Ovary (tissue), 9 donors: ENCODE results near the gene FNDC8. TPM values are rescaled to one million over a fixed set of nuclear protein-coding genes. Genes with fewer than 3 reads are reported as not detected.

Experiments used
- DNase-seq, 5 donors: peaks; one replicate each; pipeline ENCODE4 v3.0.0-alpha.2; 2019 to 2020
- H3K27ac ChIP-seq, 2 donors: fragments of 200-600 bp; one replicate each; pipeline versions ENCODE4 v1.5.1 to v1.8.0; 2019 to 2022
- H3K27me3 ChIP-seq: fragments of 200-600 bp; one replicate; pipeline ENCODE4 v1.8.0; 2022
- H3K36me3 ChIP-seq: fragments of 200-600 bp; sonication (generic); one replicate; pipeline ENCODE4 v1.5.1; 2019
- H3K4me1 ChIP-seq: one replicate; pipeline ENCODE4 v1.8.1; 2013; ENCODE audit warnings: mild to moderate bottlenecking, moderate library complexity; ENCODE audit not compliant: insufficient read depth
- H3K4me3 ChIP-seq: fragments of 200-600 bp; sonication (generic); one replicate; pipeline ENCODE4 v1.5.1; 2017
- H3K9me3 ChIP-seq, 2 donors: fragments of 200-600 bp in 1 of 2; sonication (generic) in 1 of 2; one replicate each; pipeline versions ENCODE4 v1.5.1 to v1.8.1; 2013 to 2019; ENCODE audit warnings: mild to moderate bottlenecking in 1 of 2, moderate library complexity in 1 of 2
- EP300 ChIP-seq: sonication (generic); formaldehyde crosslinking; IDR thresholded peaks from one replicate; pipeline ENCODE4 v1.6.1; 2017; ENCODE audit warnings: antibody characterized with exemption
- POLR2A ChIP-seq: fragments of 450-650 bp; IDR thresholded peaks from one replicate; pipeline ENCODE4 v1.6.1; 2017; ENCODE audit warnings: antibody characterized with exemption, mild to moderate bottlenecking, moderate library complexity
- WGBS, 3 donors: extraction: QIAGEN DNeasy Blood & Tissue Kit in 1 of 3; methylation state at CpG; one replicate each; pipeline versions ENCODE4 v1.1.5 to v1.1.7; 2013 to 2017; 5-methylcytosine and 5-hydroxymethylcytosine counted together
- intact Hi-C, 4 donors: fragments of 100-400 bp; cut with DNase I; formaldehyde crosslinking; loops; one replicate each; pipeline versions ENCODE4 v1.11.0 to v1.15.1; 2022 to 2023
- polyA plus RNA-seq, 2 donors: library from polyadenylated mRNA; stranded (reverse); fragments of 200-250 nt in 1 of 2; fragments of 350-450 nt in 1 of 2; fragmentation: Illumina TruSeq in 1 of 2; extraction: RNeasy Lipid Tissue Mini Kit (QIAGEN cat#74804) in 1 of 2; gene quantifications; one replicate each; pipeline ENCODE4 v1.2.3, GENCODE V29; 2013 to 2014
- total RNA-seq, 7 donors: library from RNA; depleted of rRNA in 2 of 7; stranded (reverse); fragments of >200 nt in 2 of 7; fragmentation: NEBNext Ultra II Directional in 3 of 7; extraction: Animal tissue kit (Norgen Biotek cat#: 25700) in 3 of 7; gene quantifications; one replicate each; pipeline versions ENCODE4 v1.1.0 to v1.2.4, GENCODE V29; 2016 to 2023
- TF ChIP-seq, protein P1 (sequence below), 3 donors: fragments of 450-650 bp in 2 of 3; fragments of 200-600 bp in 1 of 3; IDR thresholded peaks; one replicate each; pipeline versions ENCODE4 v1.5.1 to v1.8.0; 2016 to 2022; ENCODE audit warnings: antibody characterized with exemption in 3 of 3, mild to moderate bottlenecking in 1 of 3
- donor health status: DM: no; HTN: no; CAD: no; lungs with moderate emphysema.
- donor health status: DM: no; HTN: no; CAD: no.
- donor health status: Bipolar disorder and iron deficiency.
- donor health status: DM: yes; HTN: yes; CAD: no.
- donor health status: DM: no; HTN: no; CAD: no.
- donor health status: DM: yes; HTN: yes; CAD: no.

Gene FNDC8
- total and polyA plus RNA-seq, 9 donors: not detected

DNA sequence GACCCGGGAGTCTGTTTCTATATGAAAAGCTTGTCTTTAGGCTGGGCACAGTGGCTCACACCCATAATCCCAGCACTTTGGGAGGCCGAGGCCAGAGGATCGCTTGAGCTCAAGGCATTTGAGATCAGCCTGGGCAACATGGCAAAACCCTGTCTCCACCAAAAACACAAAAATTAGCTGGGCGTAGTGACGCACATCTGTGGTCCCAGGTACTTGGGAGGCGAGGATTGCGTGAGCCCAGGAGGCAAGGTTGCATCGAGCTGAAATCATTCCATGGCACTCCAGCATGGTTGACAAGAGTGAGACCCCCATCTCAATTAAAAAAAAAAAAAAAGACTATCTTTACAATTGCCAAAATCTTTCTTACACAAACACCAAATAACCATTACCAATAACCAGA lies 35.3 kb upstream of the FNDC8 start:
- Histone ChIP-seq H3K36me3 (no peaks in the 10 kb centered on the region), H3K27ac (no peak overlapping the region), H3K27me3 (no peaks in the 10 kb centered on the region), H3K4me1 (peaks cover 6% of the 10 kb centered on the region), H3K9me3 (no peaks in the 10 kb centered on the region), H3K4me3 (no peak overlapping the region)
- WGBS, 3 donors: 96 to 98% (median 97%) methylated on average over 8 of the region's 8 CpGs
- intact Hi-C loops: loop anchor here in 3 of 4 donors (10.0 kb wide), 3 partner anchors 91 to 121 kb away; partner anchors contain the start of genes CCT6B (in 2 of the 3), ZNF830 (in 2 of the 3) and LIG3 (in 1 of the 3)
- DNase-seq: no peak
- TF ChIP-seq, protein P1, sequence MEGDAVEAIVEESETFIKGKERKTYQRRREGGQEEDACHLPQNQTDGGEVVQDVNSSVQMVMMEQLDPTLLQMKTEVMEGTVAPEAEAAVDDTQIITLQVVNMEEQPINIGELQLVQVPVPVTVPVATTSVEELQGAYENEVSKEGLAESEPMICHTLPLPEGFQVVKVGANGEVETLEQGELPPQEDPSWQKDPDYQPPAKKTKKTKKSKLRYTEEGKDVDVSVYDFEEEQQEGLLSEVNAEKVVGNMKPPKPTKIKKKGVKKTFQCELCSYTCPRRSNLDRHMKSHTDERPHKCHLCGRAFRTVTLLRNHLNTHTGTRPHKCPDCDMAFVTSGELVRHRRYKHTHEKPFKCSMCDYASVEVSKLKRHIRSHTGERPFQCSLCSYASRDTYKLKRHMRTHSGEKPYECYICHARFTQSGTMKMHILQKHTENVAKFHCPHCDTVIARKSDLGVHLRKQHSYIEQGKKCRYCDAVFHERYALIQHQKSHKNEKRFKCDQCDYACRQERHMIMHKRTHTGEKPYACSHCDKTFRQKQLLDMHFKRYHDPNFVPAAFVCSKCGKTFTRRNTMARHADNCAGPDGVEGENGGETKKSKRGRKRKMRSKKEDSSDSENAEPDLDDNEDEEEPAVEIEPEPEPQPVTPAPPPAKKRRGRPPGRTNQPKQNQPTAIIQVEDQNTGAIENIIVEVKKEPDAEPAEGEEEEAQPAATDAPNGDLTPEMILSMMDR (IDR thresholded peaks at IDR 0.05): no peak
- TF ChIP-seq POLR2A: no peak
- no peak for TF ChIP-seq EP300

DNA sequence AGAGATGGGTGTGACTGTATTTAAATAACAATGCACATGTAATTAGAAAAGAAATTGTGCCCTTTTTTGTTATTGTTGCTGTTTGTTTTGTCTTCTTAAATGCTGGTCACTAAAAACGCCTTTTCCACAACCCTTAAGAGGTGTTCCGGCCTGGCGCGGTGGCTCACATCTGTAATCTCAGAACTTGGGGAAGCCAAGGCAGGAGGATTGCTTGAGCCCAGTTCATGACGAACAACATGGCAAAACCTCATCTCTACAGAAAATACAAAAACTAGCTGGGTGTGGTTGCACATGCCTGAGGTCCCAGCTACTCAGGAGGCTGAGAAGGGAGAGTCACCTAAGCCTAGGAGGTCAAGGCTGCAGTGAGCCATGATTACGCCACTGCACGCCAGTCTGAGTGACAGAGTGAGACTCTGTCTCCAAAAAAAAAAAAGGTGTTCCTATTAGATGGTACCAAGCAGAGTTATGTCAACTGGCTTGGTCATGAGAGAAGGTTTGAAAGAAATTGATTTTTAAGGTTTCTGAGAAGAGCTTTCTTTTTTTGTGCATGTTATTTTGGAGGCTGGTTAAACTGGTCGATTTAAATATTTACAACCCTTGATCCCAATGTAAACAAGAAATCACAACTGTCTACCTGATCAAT lies 34.4 kb upstream of the FNDC8 start:
- Histone ChIP-seq H3K27ac (no peak overlapping the region), H3K36me3 (no peaks in the 10 kb centered on the region), H3K27me3 (no peaks in the 10 kb centered on the region), H3K9me3 (no peaks in the 10 kb centered on the region), H3K4me3 (no peak overlapping the region), H3K4me1 (peaks cover 6% of the 10 kb centered on the region)
- intact Hi-C loops: loop anchor here in 3 of 4 donors (10.0 kb wide), 3 partner anchors 92 to 122 kb away; partner anchors contain the start of genes CCT6B (in 2 of the 3), ZNF830 (in 2 of the 3) and LIG3 (in 1 of the 3)
- no peak for DNase-seq
- WGBS, 3 donors: 91 to 94% (median 93%) methylated on average over 8 of the region's 8 CpGs
- TF ChIP-seq EP300 (no peak), POLR2A (no peak)
- TF ChIP-seq, protein P1 (IDR thresholded peaks at IDR 0.05): no peak

DNA sequence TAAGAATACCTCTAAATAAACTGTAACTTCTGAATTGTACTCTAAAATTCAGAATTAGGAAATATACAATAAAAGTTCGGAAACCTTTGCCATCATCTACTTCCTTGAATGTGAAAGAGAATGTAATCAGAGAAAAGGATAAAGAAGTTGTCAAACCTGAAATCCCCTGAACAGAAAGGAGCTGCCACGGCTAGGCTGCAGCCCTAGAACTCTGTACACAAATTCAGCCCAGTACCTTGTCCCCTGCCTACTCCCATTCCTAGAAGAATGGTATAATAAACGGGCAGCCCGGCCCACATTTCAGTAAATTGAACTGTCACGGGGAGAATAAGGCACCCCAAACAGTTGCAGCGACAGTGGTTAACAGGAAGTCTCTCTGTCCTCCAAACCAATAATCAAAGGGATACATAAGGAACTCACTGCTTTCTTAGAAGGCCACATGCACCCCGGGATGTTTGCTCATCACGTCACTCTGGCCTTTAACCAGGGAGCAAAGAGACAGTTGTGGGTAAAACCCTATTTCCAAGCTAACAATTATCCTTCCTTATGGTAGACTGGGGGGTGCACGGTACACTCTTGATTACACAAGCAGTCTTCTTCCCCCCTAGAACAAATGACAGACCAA lies 33.6 kb upstream of the FNDC8 start:
- intact Hi-C loops: loop anchor here in 3 of 4 donors (10.0 kb wide), 3 partner anchors 93 to 123 kb away; partner anchors contain the start of genes CCT6B (in 2 of the 3), ZNF830 (in 2 of the 3) and LIG3 (in 1 of the 3)

DNA sequence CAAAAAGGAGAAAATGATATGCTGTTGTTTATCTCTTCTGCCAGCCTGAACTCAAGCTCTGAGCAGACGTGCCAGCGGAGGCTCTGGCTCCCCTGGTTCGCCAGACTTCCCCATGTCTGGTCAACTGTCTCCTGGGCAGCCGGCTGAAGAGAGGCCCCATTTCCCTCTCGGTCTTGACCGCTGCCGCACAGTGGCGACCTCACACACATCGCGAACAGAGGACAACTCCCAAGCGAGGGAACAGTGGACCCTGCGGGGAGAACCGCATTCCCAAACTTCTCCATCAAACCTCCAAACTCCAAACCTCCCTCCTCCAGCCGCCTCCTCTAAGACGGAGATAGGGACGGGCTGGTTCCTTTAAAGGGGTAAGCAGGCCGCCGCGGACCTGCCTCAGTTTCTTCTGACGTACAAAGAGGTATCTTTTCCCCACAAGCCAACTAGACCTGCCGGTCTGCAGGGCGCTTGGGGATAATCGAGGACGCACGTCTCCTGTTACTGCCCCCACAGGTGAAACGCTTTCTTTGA lies 33.0 kb upstream of the FNDC8 start:
- DNase-seq: peak; percentile 41 to 61 (median 48)
- H3K4me3 ChIP-seq: peak overlapping the region; percentile 74
- peak overlapping the region; percentile 62 to 66 for H3K27ac ChIP-seq
- H3K4me1 ChIP-seq: peaks cover 6% of the 10 kb centered on the region
- no peak for TF ChIP-seq POLR2A
- no peak for TF ChIP-seq EP300
- TF ChIP-seq, protein P1 (IDR thresholded peaks at IDR 0.05): no peak
- intact Hi-C loops: loop anchor here in 3 of 4 donors (10.0 kb wide), 3 partner anchors 94 to 124 kb away; partner anchors contain the start of genes CCT6B (in 2 of the 3), ZNF830 (in 2 of the 3) and LIG3 (in 1 of the 3)
- WGBS, 3 donors: 0 to 1% (median 1%) methylated on average over 26 of the region's 26 CpGs
- no peaks in the 10 kb centered on the region for H3K9me3 ChIP-seq
- H3K27me3 ChIP-seq: no peaks in the 10 kb centered on the region
- H3K36me3 ChIP-seq: no peaks in the 10 kb centered on the region

More for the DNA sequence above, 33.6 kb upstream of the FNDC8 start:
- no peak for TF ChIP-seq POLR2A
- TF ChIP-seq EP300: no peak
- TF ChIP-seq, protein P1 (IDR thresholded peaks at IDR 0.05): no peak
- Histone ChIP-seq H3K9me3 (no peaks in the 10 kb centered on the region), H3K4me3 (peak overlapping the region; percentile 74), H3K36me3 (no peaks in the 10 kb centered on the region), H3K27me3 (no peaks in the 10 kb centered on the region), H3K27ac (peak overlapping the region; percentile 62 to 66), H3K4me1 (peaks cover 6% of the 10 kb centered on the region)
- 38 to 49% (median 45%) methylated on average over 9 of the region's 9 CpGs for WGBS, 3 donors
- no peak for DNase-seq
